GM21786 (cell line): Measurements from ENCODE around the gene TMCO2.

Experiments
- ATAC-seq: cut with Tn5 transposase; IDR thresholded peaks from one replicate; pipeline ENCODE4 v1.9.1; 2021; ENCODE audit not compliant: unreplicated experiment

The TMCO2 gene

GRCh38 chr1:40257688-40258444 is 10.1 kb downstream of the TMCO2 start, which contains the start of gene ZMPSTE24:
Gene ZMPSTE24, plus strand, starts transcription at chr1:40258236. Its CDS starts 36 bp downstream, at chr1:40258272.
- ATAC-seq = peak; percentile 92

- no peak for ATAC-seq
Measured at GRCh38 chr1:40258445-40258769, 10.7 kb downstream of the TMCO2 start.

DNA sequence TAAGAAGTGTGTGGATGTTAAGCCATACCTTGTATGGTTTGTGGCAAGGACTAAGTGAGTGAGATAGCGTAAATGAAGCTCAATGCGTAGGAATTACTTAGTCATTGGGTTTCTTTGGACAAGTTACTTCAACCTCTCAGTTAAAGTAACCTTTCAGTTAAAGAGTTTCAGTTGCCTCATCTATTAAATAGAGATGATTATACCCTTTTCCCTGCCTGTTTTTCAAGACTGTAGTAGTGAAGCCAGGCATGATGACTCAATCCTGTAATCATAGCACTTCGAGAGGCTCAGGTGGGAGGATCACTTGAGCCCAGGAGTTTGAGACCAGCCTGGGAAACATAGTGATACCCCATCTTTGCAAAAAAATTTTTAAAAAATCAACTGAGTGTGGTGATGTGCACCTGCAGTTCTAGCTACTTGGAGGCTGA is 16.6 kb downstream of the TMCO2 start:
- ATAC-seq = no peak

DNA sequence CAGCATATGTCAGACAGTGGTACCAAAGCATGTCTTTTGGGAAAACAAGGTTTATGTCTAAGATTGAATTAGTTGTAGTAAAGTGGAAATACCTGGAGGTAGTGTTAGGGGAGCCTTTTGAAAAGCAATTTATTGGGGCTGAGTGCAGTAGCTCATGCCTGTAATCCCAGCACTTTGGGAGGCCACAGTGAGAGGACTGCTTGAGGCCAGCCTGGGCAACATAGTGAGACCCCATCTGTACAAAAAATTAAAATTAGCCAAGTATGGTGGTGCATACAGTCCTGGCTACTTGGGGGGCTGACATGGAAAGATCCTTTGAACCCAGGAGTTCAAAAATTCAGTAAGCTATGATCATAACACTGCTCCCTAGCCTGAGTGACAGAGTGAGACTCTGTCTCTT is 17.6 kb downstream of the TMCO2 start:
- no peak for ATAC-seq

GRCh38 chr1:40265919-40266318 is 18.2 kb downstream of the TMCO2 start:
- ATAC-seq = no peak

- ATAC-seq = no peak
Measured at GRCh38 chr1:40266786-40267535, 19.2 kb downstream of the TMCO2 start.

DNA sequence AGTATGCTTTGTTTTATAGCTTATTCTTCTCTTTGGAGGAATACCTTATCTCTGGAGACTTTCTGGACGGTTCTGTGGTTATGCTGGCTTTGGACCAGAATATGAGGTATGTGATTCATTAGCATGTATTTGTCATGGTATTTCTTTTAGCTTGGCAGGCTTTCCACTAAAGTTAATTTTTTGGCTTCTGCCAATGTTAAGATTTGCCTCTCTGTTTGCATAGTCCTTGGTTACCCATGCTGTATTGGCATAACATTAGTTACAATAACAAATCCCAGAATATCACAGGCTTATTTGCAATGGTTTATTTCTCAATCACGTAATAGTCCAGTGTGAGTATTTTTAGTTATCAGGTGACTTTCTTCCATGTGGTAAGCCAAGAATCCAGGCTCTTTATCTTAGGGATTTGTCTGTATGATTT is 20.0 kb downstream of the TMCO2 start:
- ATAC-seq = no peak

GRCh38 chr1:40268211-40268610 is 20.5 kb downstream of the TMCO2 start:
- ATAC-seq = no peak

- no peak for ATAC-seq
Measured at GRCh38 chr1:40270152-40270834, 22.6 kb downstream of the TMCO2 start.

DNA sequence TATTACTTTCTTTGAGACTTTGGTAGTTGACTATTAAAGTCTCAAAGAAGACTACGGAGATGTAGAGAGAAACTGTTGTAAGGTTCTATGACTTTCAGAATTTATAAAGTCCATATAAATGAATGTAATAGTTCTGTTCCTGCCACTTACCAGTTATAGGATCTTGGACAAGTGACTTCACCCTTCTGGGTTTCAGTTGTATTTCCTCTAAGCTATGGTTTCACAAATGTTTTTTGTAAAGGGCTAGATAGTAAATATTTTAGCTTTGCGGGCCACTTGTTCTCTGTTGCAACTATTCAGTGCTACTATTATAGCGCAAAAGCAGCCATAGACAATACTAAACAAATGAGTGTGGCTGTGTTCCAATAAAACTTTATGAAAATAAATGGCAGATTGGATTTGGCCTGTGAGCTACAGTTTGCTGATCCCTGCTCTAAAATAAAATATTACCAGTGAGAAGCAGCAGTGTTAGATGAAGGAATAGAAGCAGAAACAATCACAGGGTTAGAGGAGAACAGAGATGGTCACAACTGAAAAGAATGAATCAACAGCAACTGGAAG is 25.0 kb downstream of the TMCO2 start:
- ATAC-seq = no peak

- ATAC-seq = no peak
Measured at GRCh38 chr1:40273547-40274166, 25.9 kb downstream of the TMCO2 start.

GRCh38 chr1:40274331-40274730 is 26.6 kb downstream of the TMCO2 start:
- no peak for ATAC-seq

- ATAC-seq = no peak
Measured at GRCh38 chr1:40276122-40276521, 28.4 kb downstream of the TMCO2 start.

DNA sequence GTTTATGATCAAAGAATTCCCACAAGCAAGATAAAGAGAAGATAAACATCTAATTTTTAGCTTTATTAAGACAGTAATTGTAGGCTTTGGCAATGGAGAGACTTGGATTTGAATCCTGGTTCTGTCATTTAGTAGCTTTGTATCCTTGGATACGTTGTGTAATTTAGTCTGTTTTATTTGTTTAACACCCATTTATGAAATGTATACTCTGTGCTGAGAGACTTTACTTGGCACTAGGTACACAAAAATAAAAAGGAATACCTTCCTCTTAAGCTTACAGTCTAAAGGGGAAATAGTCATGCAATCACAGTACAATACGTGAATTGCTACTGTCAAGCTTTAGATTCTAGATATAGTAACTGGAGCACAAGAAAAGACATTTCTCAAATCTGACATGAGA is 34.1 kb downstream of the TMCO2 start:
- ATAC-seq = no peak

DNA sequence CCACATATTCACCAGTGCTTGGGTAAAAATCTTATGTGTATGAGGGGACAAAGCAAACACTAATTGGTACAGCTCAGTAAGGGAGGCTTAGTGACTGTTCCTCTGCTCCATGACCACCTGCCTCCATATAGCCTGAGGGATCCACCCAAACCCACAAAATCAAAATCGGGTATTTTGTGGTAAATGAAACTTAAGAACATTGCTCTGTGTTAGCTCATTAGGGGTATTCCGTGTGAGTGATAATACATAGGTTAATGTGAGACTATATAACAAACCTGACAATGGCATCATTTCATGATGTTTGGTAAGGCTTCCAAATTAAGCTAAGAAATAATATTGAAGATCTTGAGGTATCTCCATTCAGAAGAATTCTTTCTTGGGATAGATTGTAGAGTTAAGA is 43.6 kb downstream of the TMCO2 start:
- no peak for ATAC-seq

DNA sequence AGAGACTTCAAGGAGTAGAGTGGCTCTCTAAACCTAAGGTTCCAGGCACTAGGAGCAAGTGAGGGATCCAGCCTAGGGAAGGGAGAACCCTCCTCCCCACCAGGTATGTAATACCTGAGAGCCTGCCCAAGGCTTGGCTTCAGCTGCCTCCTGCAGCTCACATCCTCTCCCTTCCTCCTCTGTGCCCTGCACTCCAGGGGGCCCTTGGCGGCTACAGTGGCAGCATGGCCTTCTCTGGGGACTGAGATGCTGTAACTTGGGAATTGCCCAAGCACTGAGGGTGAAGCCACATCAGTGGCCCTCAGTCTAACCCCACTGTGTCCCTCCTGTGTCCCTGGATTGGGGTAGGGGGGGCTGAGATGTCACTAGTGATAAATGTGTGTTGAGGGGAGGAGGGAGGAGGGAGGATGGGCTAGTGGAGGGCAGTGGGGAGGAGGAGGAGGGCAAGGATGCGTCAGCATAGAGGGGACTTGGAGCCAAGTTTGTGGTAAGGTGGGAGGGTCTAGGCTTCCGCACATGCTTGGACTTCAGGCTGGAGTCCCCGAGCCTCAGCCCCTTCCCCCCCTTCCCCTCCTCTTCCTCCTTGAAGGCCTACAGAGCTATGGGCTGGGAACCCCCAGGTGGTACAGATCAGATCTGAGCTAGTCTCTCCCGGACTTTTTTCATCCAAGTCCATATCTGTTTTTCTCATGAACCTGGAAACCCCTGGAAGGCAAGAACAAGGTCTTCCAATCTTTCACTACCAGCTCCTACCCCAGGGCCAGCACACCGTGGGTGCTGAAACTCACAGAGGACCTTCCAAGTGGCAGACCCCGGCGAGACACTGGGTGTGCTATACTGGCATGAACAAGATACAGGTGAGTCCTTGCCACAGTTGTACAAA is 51.9 kb downstream of the TMCO2 start:
- no peak for ATAC-seq

DNA sequence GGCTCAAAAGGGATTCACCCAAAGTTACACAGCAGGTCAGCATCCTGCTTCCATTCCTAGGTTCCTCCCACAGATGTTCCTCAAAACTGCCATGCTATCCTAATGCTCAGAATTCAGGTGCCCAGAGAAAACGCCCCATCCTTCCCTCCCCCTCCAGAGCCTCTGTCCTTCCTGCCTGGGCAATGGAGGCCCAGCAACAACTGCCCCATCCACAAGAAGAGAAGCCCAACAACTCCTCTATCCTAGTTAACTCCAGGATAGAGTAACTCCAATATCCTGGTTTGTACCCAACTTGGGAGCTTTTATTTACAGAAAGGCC is 52.5 kb downstream of the TMCO2 start:
- no peak for ATAC-seq

DNA sequence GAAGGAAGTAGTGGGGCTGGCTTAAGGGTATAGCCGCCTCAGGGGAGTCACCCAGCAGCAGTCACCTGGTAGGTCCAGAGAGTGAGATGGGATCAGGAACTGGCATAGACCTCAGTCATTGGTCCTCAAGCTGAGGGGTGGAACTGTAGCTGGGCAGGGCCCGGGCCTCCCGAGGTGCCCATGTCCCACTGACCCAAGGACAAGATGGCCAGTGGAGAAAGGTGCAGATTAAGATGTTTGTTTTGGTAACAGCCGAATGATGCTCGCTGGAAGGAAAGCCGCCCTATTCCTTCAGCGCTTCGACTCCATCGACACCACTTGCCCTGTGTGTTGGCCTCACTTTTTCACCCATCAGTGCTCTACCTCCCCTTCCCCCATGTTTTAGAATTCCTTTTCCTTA is 52.9 kb downstream of the TMCO2 start:
- ATAC-seq = no peak

DNA sequence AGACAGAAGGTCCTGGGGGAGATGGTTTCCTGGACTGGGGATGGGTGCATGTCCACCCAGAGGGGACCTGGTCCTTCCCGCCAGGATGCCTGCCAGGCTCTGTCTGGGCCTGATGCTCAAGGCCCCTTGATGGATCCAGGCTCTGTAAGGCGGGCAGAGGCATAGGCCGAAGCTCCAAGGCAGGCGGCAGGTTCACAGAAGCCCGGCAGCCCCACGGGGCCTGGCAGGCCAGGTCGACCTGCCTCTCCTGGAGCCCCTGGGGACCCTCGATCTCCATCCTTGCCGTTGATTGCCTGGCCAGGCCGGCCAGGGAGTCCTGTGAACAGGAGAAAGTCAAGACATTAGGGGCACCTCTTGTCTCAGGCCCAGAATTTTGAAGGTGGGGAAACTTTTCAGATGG is 53.3 kb downstream of the TMCO2 start:
- no peak for ATAC-seq
